ENCODE results near the gene MLXIP.
"Not testable (repeated sequence)": the region's sequence is repeated elsewhere in the genome, so short reads cannot be mapped to it uniquely, and the experiment has no call there.

Gene MLXIP

DNA sequence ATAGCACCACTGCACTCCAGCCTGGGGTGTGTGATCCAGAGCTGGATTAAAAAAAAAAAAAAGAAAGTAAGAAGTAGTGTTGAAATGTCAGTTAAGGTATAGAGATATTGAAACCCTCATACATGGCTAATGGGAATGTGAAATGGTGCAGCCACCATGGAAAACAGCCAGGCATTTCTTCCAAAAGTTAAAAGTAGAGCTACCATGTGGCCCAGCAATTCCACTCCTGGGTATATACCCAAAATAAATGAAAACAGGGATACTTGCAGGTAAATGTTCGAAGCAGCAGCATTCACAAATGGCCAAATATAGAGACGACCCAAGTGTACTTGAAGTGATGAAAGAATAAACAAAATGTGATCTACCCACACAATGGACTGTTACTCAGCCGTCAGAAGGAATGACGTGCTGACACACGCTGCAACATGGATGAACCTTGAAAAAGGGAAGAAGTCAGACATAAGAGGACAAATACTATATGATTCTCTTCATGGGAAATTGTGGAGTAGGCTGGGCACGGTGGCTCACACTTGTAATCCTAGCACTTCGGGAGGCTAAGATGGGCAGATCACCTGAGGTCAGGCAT, 80.2 kb downstream of the MLXIP start:
- no peak for DNase-seq

DNA sequence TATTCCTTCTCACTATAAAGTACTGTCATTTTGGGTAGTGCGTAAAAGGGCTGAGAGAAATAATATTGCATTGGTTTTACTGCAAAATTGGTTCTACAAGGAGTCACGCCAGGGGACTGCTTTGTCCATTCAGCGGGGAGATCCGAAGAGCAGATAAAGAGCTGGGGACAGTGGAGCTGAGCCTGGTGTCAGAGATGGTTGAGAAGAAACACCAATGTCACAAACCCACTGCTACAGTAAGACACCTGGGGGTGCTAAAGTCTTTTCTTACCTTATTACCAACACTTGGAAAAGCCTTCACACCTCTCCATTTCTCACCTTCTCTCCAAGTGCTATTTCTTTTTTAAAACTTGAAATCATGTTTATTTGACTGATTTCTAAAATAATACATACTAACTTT, 81.3 kb downstream of the MLXIP start:
- no peak for DNase-seq

DNA sequence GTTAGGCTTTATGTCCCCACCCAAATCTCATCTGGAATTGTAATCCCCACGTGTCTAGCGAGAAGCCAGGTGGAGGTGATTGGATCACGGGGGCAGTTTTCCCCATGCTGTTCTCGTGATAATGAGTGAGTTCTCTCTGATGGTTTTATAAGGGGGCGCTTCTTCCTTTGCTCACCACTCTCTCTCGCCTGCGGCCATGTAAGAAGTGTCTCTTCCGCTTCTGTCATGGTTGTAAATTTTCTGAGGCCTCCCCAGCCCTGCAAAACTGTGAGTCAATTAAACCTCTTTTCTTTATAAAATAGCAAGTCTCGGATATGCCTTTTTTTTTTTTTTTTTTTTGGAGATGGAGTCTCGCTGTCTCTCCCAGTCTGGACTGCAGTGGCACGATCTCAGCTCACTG, 82.2 kb downstream of the MLXIP start:
- no peak for DNase-seq

DNA sequence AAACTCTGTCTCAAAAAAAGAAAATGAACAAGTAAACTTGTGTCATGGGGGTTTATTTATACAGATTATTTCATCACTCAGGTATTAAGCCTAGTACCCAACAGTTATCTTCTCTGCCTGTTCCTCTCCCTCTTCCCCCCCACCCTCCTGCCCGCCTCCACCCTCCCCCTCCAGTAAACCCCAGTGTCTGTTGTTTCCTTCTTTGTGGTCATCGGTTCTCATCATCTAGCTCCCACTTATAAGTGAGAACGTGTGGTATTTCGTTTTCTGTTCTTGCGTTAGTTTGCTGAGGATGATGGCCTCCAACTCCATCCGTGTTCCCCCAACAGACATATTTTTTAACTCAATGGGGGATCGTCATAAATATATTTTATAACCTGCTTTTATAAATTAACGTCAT, 83.1 kb downstream of the MLXIP start:
- DNase-seq = no peak

DNA sequence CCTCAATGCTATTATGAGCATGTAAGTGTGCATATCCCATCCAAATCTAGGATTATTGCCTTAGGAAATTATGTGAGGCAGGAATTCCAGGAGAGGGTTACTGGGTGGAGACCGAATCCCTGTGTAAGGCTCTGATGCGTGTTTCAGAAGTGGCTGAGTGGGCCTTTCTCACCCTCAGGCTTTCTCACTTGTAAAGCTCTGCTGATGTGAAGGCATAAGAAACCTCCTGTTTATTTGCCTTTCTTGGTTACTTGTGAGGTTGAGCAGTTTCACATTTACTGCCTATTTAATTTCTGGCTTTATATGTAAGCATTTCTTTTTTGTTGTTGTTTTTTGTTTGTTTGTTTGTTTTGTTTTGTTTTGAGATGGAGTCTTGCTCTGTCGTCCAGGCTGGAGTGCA, 84.4 kb downstream of the MLXIP start:
- DNase-seq = no peak

- DNase-seq = no peak
Measured at GRCh38 chr12:122166422-122167349, 88.1 kb downstream of the MLXIP start.

DNA sequence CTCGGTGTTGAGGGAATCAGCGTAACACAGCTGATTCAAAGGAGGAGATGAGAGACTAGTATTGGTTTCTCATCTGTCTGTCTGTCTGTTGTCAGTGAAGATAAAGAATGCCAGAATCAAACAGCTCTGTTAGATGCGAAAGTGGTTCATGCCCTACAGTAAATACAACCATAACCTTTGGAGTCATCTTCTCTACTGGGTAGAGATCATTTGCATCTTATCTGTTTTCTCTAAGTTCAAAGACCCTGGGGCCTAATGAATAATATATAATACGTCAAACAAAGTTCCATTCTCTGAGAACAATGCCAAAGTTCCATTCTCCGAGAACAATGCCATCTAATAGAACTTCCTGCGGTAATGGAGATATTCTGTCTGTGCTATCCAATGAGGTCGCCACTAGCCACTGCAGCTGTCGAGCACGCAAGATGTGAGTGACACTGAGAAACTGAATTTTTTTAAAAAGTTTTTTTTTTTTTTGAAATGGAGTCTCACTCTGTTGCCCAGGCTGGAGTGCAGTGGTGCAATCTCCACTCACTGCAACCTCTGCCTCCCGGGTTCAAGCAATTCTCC, 88.9 kb downstream of the MLXIP start:
- no peak for DNase-seq

DNA sequence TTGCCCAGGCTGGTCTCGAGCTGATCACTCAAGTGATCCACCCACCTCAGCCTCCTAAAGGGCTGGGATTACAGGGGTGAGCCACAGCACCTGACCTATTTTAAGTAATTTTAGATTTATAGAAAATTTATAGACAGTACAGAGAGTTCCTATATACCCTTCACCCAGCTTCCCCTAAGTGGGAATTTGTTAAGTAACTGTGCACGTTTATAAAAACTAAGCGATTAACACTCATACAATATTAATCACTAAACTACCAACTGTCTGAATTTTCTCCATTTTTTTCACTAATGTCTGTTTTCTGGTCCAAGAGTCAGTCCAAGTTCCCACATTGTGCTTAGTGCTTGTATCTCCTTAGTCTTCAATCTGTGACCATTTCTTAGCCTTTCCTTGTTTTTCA, 89.9 kb downstream of the MLXIP start:
- DNase-seq = no peak

- DNase-seq = no peak
Measured at GRCh38 chr12:122171399-122171798, 92.8 kb downstream of the MLXIP start.

DNA sequence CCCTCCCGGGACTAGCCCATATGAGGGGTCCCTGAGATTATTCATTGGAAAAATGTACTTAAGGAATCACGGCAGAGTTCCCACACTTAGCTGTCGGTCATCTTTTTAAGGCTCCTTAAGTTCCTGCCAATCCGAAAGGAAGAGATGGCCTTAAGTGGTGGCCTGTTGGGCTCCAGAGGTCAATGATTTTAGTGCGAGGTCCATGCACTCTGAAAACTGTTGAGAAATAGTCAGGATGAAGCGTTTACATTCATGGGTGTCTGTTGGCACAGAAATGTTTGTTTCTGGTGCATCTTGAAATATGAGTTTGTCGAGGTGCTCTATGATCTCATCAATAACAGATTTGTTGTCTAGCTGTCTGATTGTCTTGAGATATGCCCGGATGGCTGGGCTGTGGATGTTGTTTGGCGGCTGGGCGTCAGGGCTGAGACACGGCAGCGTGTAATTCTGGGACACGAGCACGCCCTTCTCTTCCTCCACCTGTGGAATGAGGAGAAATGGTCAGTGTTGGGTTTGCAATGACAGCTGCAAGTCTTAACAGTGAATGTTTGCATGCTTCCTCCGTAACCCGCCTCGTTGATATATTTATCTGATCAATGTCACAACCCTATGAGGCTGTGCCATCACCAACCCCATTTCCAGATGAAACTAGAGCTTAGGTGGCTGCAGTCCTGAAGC, 93.8 kb downstream of the MLXIP start:
- DNase-seq = no peak

GRCh38 chr12:122174155-122174845, 95.7 kb downstream of the MLXIP start, which contains the start of gene IL31:
Gene IL31 (minus strand): TSS chr12:122174221. CDS start chr12:122174172, 49 bp downstream.
- DNase-seq = no peak

DNA sequence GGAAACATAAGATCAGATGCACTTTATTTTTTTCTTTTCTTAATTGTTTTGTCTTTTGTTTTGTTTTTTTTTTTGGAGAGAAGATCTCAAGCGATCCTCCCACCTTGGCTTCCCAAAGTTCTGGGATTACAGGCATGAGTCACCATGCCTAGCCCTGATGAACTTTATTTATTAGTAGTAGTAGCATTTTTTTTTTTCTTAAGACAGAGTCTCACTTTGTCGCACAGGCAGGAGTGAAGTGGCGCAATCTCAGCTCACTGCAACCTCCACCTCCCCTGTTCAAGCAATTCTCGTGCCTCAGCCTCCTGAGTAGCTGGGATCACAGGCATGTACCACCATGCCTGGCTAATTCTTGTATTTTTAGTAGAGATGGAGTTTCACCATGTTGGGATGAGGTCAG, 97.9 kb downstream of the MLXIP start:
- not testable (repeated sequence) for DNase-seq

GRCh38 chr12:122182887-122183587, 104.5 kb downstream of the MLXIP start, which contains the start of gene LRRC43:
Gene LRRC43 (plus strand): TSS chr12:122183123. CDS start chr12:122183145, 22 bp downstream.
- DNase-seq = no peak

GRCh38 chr12:122183588-122183940, 105.0 kb downstream of the MLXIP start:
- DNase-seq = no peak

DNA sequence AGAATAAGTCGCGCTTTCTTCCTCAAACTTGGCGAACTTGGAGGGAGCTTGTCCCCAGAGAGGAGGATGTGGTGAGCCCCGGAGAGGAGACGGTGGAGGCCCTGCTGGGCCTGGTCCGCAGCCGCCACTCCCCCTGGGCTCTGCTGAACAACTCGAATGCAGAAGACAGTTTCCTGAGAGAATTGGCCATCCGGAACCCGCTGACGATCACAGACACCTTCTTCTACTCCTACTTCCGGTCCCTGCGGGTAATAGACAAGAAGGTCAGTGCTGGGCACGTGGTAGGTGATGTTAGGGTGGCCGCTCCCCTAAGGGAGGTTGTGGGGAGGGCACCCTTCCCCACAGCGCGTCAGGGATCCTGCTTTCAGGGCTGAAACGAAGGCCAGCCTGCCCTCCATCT, 106.0 kb downstream of the MLXIP start:
- no peak for DNase-seq

- no peak for DNase-seq
Measured at GRCh38 chr12:122185079-122185478, 106.5 kb downstream of the MLXIP start.

DNA sequence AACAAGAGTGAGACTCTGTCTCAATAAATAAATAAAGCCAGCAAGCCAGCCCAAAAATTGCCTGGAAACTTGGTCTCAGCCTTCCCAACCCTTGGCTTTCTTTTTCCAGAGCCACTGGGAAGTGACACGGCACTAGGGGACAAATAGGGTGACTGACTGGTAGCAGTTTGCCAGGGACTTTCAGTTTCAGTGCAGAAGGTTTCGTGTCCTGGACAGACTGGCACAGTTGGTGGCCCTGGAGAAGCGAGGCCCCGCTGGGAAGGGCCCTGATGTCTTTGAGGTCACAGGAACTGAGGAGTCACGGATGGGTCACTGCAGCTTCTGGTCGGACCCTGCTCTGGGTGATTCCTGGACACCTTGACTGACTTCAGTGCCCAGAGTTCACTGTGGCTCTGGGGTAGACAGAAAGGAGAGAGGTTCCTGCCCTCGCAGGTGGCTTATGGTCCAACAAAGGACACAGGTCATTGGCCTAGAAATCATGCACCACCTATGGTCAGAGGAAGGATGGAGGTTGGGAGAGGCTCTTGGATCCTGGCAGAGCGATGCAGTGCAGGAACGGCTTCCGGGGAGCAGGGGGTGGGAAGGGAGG, 107.0 kb downstream of the MLXIP start:
- DNase-seq = no peak

GRCh38 chr12:122187466-122187865, 108.9 kb downstream of the MLXIP start:
- DNase-seq = no peak

DNA sequence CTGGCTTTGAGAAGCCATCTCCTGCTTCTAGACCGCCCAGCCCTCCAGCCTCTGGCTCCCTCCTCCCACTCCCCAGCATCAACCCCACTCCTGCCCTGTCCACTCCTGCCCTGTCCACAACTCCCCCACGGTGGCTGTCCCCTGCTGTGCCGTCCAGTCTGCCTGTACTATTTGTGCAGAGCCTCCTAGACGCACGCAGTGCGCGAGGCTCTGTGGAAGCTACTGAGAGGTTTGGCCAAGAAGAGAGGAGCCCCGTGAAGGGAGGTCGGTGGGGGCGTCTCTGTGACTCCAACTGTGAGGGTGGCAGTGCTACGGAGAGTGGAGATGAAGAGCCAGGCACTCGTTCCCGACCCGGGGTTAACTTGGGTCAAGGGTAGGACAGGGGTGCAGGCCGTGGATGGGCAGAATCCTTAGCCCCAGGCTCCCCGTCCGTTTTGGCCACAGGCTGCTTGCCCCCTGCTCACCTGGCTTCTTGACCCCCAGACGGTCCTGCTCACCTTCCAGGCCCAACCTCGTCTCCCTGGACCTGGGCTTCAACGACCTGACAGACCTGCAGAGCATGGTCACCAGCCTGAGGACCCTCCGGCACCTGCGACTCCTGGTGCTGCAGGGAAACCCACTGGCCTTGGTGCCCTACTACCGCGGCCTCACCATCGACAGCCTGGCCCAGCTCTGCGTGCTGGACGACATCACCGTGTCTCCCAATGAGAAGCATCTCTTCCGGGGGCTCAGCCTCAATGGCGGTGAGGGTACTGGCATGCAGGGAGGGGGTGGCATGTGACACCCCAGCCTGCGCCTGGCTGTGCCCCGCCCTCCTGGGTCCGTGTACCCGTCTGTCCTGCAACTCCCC, 111.3 kb downstream of the MLXIP start:
- no peak for DNase-seq

DNA sequence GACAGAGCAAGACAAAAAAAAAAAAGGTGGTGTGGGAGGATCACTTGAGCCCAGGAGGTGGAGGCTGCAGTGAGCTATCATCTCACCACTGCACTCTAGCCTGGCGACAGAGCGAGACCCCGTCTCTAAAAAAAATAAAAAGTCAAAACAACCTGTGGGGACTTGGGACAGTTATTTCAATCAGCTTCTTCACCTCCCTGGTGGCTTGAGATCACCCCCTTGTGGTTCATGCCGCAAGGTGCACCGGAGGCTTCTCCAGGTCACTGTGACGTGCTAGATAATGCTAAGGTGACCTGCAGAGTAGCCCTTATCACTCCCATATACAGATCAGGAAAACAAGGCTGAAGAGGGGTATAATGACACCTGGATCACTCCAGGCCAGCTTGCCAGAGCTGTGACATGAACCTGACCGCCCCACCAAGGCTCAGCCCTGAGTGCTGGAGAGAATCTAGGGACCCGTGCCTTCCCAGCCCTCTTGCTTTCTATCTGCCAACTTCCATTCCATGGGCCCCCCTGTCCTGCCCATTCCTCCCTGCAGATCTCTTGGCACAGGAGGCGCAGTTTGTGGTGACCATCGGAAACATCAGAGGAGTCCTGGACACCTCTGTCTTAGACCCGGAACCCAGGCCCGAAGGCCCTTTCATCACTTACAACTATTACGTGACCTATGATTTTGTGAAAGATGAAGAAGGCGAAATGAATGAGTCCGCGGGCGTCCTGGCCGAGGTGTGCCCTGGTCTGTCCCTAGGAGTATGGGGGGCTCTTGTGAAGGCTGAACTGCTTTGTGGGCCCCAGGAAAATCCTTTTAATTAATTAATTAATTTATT, 112.5 kb downstream of the MLXIP start:
- DNase-seq = no peak
